Activated B cell treated with CpG ODN at 0.5 μM for 24 hours (primary cell): ENCODE results near the gene PPM1F. TPM values are rescaled to one million over a fixed set of nuclear protein-coding genes. Genes with fewer than 3 reads are reported as not detected.
"Not testable (repeated sequence)": the region's sequence is repeated elsewhere in the genome, so short reads cannot be mapped to it uniquely, and the experiment has no call there.

Experiments
- ATAC-seq: fragments of 200-7000 bp; cut with Tn5 transposase; one replicate; pipeline ENCODE4 v1.10.0; 2021; ENCODE audit warnings: low read depth, mild to moderate bottlenecking, moderate library complexity
- CTCF ChIA-PET: fragments of 350-600 bp; sonication (Branson Sonifier 250); formaldehyde crosslinking; loops from one replicate; lab custom pipeline; 2021; ENCODE audit warnings: antibody characterized with exemption; lab: Charles Lee
- POLR2A ChIA-PET: fragments of 350-600 bp; sonication (Branson Sonifier 250); formaldehyde crosslinking; loops from one replicate; lab custom pipeline; 2021; ENCODE audit warnings: antibody characterized with exemption; lab: Charles Lee
- DNase-seq: peaks from one replicate; pipeline ENCODE4 v3.0.0; 2022
- H3K27ac Mint-ChIP-seq: one replicate; pipeline ENCODE4 v1.8.0; 2020; ENCODE audit warnings: mixed read lengths
- H3K27me3 Mint-ChIP-seq: one replicate; pipeline ENCODE4 v1.8.0; 2021; ENCODE audit warnings: mixed read lengths
- H3K36me3 Mint-ChIP-seq: one replicate; pipeline ENCODE4 v1.8.0; 2021; ENCODE audit warnings: low read depth, mixed read lengths
- H3K4me1 Mint-ChIP-seq: one replicate; pipeline ENCODE4 v1.8.0; 2021; ENCODE audit warnings: mixed read lengths
- H3K4me3 Mint-ChIP-seq: one replicate; pipeline ENCODE4 v1.8.0; 2020; ENCODE audit warnings: mild to moderate bottlenecking, mixed read lengths
- H3K9me3 Mint-ChIP-seq: one replicate; pipeline ENCODE4 v1.8.0; 2020; ENCODE audit warnings: mixed read lengths
- CTCF ChIP-seq: fragments of 200-600 bp; IDR thresholded peaks from one replicate; pipeline ENCODE4 v1.8.0; 2022; ENCODE audit warnings: antibody characterized with exemption, mild to moderate bottlenecking
- intact Hi-C: fragments of 100-400 bp; cut with micrococcal nuclease; formaldehyde crosslinking; loops from one replicate; pipeline ENCODE4 v1.15.1; 2024
- total RNA-seq: library from RNA; stranded (reverse); gene quantifications from 2 replicates; pipeline ENCODE4 v1.2.3, GENCODE V29; 2022

The PPM1F gene
- total RNA-seq, 1 donor from 2014 or later = 21.1 TPM

- H3K4me3 Mint-ChIP-seq = no peak overlapping the region
- intact Hi-C loops = no loop called here
- POLR2A ChIA-PET = no interaction called here
Measured at GRCh38 chr22:21943571-21944448, 8.8 kb downstream of the PPM1F start.

GRCh38 chr22:21942407-21943343 is 10.0 kb downstream of the PPM1F start:
- Mint-ChIP-seq H3K27ac (peak overlapping the region; percentile 30), H3K4me3 (no peak overlapping the region), H3K9me3 (no peaks in the 10 kb centered on the region), H3K4me1 (peaks cover 40% of the 10 kb centered on the region), H3K27me3 (no peaks in the 10 kb centered on the region), H3K36me3 (peaks cover 16% of the 10 kb centered on the region)
- intact Hi-C loops = no loop called here
- DNase-seq (no peak), ATAC-seq (no peak)
- TF ChIP-seq CTCF = no peak
- CTCF ChIA-PET = no interaction called here
- POLR2A ChIA-PET = interaction anchor here (0.8 to 1.6 kb wide), 2 partner anchors 8 to 10 kb away, joined by 5 read pairs; partner anchors contain the start of gene PPM1F

More at GRCh38 chr22:21943571-21944448, 8.8 kb downstream of the PPM1F start:
- Mint-ChIP-seq H3K4me1 (peaks cover 32% of the 10 kb centered on the region), H3K27ac (no peak overlapping the region), H3K27me3 (no peaks in the 10 kb centered on the region), H3K9me3 (no peaks in the 10 kb centered on the region), H3K36me3 (peaks cover 16% of the 10 kb centered on the region)
- ATAC-seq (no peak), DNase-seq (no peak)
- no peak for TF ChIP-seq CTCF
- CTCF ChIA-PET = interaction anchor here (1.2 to 1.7 kb wide), 2 partner anchors 9 to 230 kb away, joined by 3 to 7 read pairs; partner anchors contain the start of gene PPM1F

GRCh38 chr22:21941921-21942320 is 10.7 kb downstream of the PPM1F start:
- H3K4me3 Mint-ChIP-seq = no peak overlapping the region
- no peak for TF ChIP-seq CTCF
- no peaks in the 10 kb centered on the region for H3K27me3 Mint-ChIP-seq
- peaks cover 46% of the 10 kb centered on the region for H3K4me1 Mint-ChIP-seq
- H3K27ac Mint-ChIP-seq = peak overlapping the region; percentile 30
- no peak for ATAC-seq
- no peaks in the 10 kb centered on the region for H3K9me3 Mint-ChIP-seq
- POLR2A ChIA-PET = interaction anchor here (0.8 to 1.6 kb wide), 2 partner anchors 9 to 11 kb away, joined by 5 read pairs; partner anchors contain the start of gene PPM1F
- H3K36me3 Mint-ChIP-seq = peaks cover 14% of the 10 kb centered on the region
- intact Hi-C loops = no loop called here
- DNase-seq = no peak
- CTCF ChIA-PET = no interaction called here

- H3K36me3 Mint-ChIP-seq = peaks cover 18% of the 10 kb centered on the region
- H3K27ac Mint-ChIP-seq = no peak overlapping the region
- ChIA-PET POLR2A (interaction anchor here (0.7 kb wide), 1 partner anchor 12 kb away, joined by 5 read pairs; the partner anchor contains the start of gene PPM1F), CTCF (interaction anchor here (1.4 to 6.6 kb wide), 3 partner anchors 12 to 165 kb away, joined by 4 to 66 read pairs (median 4); partner anchors contain the start of gene PPM1F)
- DNase-seq (no peak), ATAC-seq (no peak)
- intact Hi-C loops = no loop called here
- no peaks in the 10 kb centered on the region for H3K9me3 Mint-ChIP-seq
- H3K4me1 Mint-ChIP-seq = peaks cover 57% of the 10 kb centered on the region
- H3K4me3 Mint-ChIP-seq = no peak overlapping the region
- H3K27me3 Mint-ChIP-seq = no peaks in the 10 kb centered on the region
- no peak for TF ChIP-seq CTCF
Measured at GRCh38 chr22:21940521-21940920, 12.1 kb downstream of the PPM1F start.

- ChIA-PET CTCF (interaction anchor here (1.5 to 6.6 kb wide), 2 partner anchors 13 to 165 kb away, joined by 4 to 66 read pairs; partner anchors contain the start of gene PPM1F), POLR2A (interaction anchor here (1.8 to 2.4 kb wide), 2 partner anchors 9 to 12 kb away, joined by 4 to 9 read pairs; partner anchors contain the start of gene PPM1F)
- peaks cover 60% of the 10 kb centered on the region for H3K4me1 Mint-ChIP-seq
- H3K27me3 Mint-ChIP-seq, H3K9me3 Mint-ChIP-seq, ATAC-seq, DNase-seq, H3K4me3 Mint-ChIP-seq: not testable (repeated sequence)
- intact Hi-C loops = loop anchor here (2.0 to 5.0 kb wide), 4 partner anchors 13 to 168 kb away; partner anchors contain the start of genes MAPK1, PPM1F and TOP3B
- peak overlapping the region; percentile 7 for H3K27ac Mint-ChIP-seq
- peaks cover 14% of the 10 kb centered on the region for H3K36me3 Mint-ChIP-seq
Measured at GRCh38 chr22:21939935-21940334, 12.7 kb downstream of the PPM1F start.
